Right renal cortex interstitium (tissue), 3 donors: ENCODE data around the gene TOR1AIP2. TPM values are rescaled to one million over a fixed set of nuclear protein-coding genes. Genes with fewer than 3 reads are reported as not detected.
A peak's percentile ranks its signal among the peaks of the same experiment; 100 is the strongest.

Experiments used
- DNase-seq, 3 donors: peaks; one replicate each; pipeline ENCODE4 v3.0.0-alpha.2; 2013; ENCODE audit warnings: low read depth in 3 of 3, low spot score in 2 of 3
- polyA plus RNA-seq, 3 donors: library from polyadenylated mRNA; unstranded; fragments of 120-200 nt; gene quantifications; one replicate each; pipeline ENCODE4 v1.2.1, GENCODE V29; 2013; ENCODE audit not compliant: insufficient read length in 3 of 3

TOR1AIP2 gene
- 10 to 100 TPM; 28.6 to 34.7 (median 31.8) TPM for polyA plus RNA-seq

DNA sequence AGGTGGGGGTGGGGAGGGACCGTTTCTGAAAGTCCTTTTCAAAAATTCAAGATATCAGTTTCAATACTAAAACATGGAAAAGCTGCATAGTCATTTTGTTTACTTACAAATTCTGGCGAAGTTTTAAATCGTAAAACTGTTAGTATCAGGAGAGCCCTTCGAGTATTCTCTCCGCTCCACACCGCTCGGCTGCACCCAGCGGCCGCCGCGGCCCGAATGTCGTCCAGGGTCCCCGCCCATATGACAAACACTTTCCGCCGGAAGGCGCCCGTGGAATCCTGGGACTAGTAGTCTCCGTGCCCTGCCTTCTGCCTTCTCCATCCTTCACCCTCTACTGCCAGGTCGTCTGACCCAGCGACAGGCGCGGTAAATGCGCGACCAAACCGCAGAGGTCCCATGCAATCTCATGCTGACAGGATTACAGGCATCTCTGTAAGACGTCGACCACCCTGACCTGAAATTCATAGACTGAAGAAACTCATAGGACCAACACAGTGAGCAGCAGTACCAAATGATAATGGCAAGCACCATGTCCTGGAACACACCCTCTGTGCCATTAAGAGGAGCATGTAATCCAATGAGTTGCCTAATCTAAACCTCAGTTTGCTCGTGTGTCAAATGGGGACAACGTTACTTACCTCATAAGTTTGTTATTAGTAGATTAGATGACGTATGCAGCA, at the start of gene TOR1AIP2:
TOR1AIP2 (minus strand) TSS at position 218 of the 680 bp plus-strand sequence. CDS start 25,138 bp downstream, outside the sequence.
- peak in 2 of 3 donors; percentile 63 to 81 for DNase-seq

- no peak for DNase-seq
Measured at GRCh38 chr1:179926850-179927205, 49.2 kb upstream of the TOR1AIP2 start.

- DNase-seq = no peak
Measured at GRCh38 chr1:179925922-179926849, 48.6 kb upstream of the TOR1AIP2 start.

GRCh38 chr1:179925302-179925701, 47.7 kb upstream of the TOR1AIP2 start:
- no peak for DNase-seq

GRCh38 chr1:179924268-179924667, 46.7 kb upstream of the TOR1AIP2 start:
- no peak for DNase-seq

DNA sequence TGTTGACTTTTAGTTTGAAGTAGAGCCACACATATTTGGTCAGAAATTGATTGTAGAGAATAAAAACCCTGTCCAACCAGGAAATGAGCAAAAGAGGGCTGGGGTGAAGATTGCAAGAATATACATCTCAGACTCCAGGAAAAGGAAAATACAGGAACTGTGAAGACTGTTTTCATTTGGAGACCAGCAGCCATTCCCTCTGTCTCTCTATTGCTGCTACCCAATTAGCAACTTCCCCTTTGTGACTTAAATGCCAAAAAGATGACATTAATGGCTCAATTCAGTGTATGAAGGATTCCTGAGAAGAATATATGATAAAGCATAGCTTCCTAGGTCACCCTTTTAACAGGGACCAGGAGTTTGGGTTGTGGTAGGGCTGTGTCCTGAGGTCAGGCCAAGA, 45.4 kb upstream of the TOR1AIP2 start:
- no peak for DNase-seq

- no peak for DNase-seq
Measured at GRCh38 chr1:179921981-179922872, 44.6 kb upstream of the TOR1AIP2 start.

DNA sequence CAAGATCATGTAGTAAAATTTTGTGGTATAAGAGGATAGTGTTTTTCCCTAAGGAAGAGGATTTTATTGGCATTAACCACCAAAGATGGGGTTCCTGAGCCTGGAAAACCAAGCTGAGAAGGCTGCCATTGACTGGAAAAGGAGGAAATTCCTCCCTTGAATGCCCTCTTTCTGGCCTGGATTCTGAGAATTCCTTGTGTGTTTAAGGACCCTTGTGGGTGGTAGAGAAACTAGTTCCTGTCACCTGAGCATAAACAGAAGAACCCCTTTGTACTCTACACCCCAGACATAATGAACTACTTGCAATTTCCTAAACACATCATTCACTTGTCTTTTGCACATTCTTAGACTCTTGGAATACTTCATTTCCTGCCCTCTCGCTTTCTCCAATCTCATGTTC, 43.9 kb upstream of the TOR1AIP2 start:
- DNase-seq = no peak

DNA sequence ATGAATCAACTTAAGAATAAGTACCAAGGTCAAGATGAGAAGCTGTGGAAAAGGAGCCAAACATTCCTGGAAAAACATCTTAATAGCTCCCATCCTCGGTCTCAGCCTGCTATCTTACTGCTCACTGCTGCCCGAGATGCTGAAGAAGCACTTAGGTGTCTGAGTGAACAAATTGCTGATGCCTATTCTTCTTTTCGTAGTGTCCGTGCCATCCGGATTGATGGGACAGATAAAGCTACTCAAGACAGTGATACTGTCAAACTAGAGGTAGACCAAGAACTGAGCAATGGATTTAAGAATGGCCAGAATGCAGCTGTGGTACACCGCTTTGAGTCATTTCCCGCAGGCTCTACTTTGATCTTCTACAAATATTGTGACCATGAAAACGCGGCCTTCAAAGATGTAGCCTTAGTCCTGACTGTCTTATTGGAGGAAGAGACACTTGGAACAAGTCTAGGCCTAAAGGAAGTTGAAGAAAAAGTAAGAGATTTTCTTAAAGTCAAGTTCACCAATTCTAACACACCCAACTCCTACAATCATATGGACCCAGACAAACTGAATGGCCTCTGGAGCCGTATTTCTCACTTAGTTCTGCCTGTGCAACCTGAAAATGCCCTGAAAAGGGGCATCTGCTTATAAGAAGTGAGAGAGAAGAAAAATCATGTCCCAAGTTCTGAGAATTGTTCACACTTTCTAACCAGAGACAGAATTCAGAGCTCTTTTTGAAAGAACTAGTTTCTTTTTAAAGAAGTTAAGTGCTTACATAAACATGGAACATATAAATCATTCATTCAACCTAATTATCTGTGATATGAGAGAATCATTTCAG, 40.2 kb upstream of the TOR1AIP2 start:
- no peak for DNase-seq

DNA sequence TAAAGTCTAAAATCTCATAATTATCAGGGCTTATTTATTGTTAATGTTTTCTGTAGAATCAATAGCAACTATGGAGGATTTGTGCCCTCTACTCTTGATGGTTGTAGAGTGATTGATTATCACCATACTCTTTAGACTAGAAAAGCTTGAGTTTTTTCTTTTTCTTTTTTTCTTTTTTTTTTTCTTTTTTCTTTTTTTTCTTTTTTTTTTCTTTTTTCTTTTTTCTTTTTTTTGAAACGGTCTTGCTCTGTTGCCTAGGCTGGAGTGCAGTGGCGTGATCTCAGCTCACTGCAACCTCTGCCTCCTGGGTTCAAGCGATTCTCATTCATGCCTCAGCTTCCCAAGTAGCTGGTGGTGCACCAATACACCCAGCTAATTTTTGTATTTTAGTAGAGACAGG, 34.2 kb upstream of the TOR1AIP2 start:
- DNase-seq = no peak

GRCh38 chr1:179910934-179911333, 33.3 kb upstream of the TOR1AIP2 start:
- DNase-seq = no peak

GRCh38 chr1:179889589-179889988, 12.0 kb upstream of the TOR1AIP2 start:
- no peak for DNase-seq

DNA sequence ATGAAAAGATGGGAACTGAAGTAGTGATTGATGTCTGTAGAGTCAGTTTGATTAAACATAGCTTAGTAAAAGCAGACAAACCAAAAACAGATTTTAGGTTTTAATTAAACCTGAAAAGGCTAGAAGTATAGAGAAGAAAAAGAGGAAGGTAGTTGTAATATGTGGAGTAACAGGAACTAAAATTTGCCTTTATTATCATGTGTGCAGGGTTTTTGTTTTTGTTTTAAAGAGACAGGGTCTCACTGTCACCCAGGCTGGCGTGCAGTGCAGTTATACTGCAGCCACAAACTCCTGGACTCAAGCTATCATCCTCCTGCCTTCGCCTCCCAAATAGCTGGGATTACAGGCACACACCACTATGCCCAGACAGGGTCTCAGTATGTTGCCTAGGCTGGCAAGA, 10.5 kb upstream of the TOR1AIP2 start:
- DNase-seq = no peak

DNA sequence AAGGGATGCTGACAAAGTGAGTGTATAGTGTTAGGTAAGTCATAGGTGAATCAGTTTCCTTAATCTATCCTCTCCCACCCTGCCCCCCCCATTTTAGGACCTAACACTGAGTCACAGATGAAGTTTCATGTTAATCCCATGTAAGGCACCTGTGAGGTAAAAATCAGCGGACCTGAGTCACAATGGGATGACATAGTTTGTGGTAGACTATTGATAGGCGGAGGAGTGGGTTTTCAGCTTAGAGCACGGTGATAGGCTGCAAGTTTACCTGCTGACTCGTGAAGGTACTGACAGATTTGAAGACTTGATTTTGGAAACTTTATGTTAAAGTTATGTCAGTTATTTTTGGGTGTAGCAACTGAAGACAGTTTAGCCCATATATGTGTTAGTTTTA, 6.1 kb upstream of the TOR1AIP2 start:
- DNase-seq = no peak

- no peak for DNase-seq
Measured at GRCh38 chr1:179883040-179883744, 5.6 kb upstream of the TOR1AIP2 start.

DNA sequence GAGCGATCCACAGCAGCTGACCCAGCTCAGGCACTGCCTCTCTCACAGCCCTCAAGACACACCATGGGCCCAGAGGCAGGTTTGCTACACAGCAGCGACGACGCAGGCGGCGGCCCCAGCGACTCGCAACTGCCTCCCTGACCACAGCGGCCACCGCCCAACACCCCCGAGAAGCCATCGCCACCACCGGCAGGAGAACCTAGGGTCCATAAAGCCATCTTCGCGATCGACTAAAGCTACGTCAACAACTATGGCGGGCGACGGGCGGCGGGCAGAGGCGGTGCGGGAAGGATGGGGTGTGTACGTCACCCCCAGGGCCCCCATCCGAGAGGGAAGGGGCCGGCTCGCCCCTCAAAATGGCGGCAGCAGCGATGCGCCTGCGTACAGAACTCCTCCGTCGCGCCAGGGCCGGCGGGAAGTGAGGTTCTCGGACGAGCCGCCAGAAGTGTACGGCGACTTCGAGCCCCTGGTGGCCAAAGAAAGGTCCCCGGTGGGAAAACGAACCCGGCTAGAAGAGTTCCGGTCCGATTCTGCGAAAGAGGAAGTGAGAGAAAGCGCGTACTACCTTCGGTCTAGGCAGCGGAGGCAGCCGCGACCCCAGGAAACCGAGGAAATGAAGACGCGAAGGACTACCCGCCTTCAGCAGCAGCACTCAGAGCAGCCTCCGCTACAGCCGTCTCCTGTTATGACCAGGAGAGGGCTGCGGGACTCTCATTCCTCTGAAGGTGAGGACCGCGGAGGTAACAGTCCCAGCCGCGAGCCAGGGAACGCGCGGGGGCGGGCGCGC, 4.8 kb upstream of the TOR1AIP2 start, which contains the start of gene TOR1AIP1:
TOR1AIP1 (plus strand) TSS at position 33 of the 787 bp plus-strand sequence; CDS start at position 251, 218 bp downstream.
- DNase-seq = peak; percentile 89 to 95 (median 90)

- peak; percentile 84 to 92 (median 88) for DNase-seq
Measured at GRCh38 chr1:179881642-179882252, 4.1 kb upstream of the TOR1AIP2 start.

DNA sequence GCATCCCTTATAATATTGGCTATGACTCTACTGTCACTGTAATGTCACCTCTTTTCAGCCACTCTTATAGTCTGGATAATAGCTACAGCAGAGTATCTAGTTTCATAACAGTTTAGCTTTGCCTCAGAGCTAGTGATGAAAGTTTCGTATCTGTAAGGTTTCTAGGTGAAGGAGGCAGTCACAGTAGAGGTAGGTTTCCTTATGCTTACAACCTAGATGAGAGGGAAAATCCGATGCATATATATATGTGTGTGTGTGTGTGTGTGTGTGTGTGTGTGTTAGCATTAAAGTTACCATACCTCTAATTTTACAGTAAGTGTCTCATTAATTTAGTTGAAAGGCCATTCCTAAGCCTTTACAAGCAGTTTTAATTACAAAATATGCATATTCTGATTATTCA, 2.2 kb upstream of the TOR1AIP2 start:
- DNase-seq = no peak
